ENCODE results near the gene INSM2. TPM values are rescaled to one million over a fixed set of nuclear protein-coding genes. Genes with fewer than 3 reads are reported as not detected.

The INSM2 gene, protein sequence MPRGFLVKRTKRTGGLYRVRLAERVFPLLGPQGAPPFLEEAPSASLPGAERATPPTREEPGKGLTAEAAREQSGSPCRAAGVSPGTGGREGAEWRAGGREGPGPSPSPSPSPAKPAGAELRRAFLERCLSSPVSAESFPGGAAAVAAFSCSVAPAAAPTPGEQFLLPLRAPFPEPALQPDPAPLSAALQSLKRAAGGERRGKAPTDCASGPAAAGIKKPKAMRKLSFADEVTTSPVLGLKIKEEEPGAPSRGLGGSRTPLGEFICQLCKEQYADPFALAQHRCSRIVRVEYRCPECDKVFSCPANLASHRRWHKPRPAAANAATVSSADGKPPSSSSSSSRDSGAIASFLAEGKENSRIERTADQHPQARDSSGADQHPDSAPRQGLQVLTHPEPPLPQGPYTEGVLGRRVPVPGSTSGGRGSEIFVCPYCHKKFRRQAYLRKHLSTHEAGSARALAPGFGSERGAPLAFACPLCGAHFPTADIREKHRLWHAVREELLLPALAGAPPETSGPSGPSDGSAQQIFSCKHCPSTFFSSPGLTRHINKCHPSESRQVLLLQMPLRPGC
- total RNA-seq: not detected

DNA sequence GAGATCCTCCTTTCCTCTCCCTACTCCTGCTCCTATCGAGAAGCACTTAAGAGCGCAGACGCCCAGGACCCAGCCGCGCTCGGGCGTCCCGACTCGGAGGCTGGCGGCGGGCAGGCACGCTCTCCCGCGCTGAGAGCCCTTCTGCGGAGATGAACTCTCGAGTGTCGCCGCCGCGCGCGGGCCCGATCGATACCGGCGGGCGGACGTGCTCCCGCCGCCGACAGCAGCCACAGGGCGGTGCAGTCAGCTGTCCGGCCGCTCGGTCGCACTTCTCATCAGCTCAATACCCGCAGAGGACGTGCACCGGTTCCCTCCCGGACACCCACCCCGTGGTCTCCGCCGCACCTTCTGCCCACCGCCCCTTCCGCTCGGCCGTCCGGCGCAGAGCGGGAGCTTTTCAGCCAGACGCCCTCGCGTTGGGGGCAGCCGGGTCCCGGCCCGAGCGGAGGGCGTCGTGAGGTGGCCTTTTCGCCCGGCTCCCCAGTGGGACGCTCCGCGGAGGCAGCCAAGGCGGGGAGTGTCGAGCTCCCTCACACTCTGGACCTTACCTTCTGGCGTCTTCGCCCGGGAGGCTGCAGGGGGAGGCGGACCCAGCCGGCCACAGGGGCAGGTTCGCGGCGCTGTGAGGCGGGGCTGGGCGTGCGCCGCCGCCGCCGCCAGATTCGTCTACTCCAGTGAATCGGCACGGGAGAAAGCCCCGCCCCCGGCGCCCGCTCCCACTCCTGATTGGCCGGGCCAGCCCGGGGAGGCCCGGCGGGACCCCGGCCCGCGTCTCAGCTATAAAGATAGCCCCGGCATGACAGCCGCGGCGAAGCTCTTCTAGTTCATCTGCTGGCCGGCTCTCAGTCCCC, at the start of gene INSM2:
INSM2 (plus strand) TSS at position 808 of the 851 bp plus-strand sequence. CDS start 89 bp downstream, outside the sequence.
- DNase-seq (ENCODE audit: low spot score): no peak

- DNase-seq (ENCODE audit: low spot score): no peak
Observed at GRCh38 chr14:35492569-35493014, 41.4 kb upstream of the INSM2 start.

- no peak for DNase-seq (ENCODE audit: low spot score)
Observed at GRCh38 chr14:35495278-35495677, 38.7 kb upstream of the INSM2 start.

DNA sequence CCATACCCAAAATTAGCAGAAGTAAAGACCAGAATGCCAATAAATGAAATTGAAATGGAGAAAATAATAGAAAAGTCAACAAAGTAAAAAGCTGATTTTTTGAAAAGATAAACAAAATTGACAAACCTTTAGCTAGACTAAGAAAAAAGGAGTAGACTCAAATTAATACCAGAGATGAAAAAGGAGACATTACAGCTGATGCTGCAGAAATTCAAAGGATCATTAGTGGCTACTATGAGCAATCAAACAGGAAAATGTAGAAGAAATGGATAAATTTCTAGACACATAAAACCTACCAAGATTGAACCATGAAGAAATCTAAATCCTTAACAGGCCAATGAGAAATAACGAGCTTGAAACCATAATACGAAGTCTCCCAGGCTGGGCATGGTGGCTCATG, 34.8 kb upstream of the INSM2 start:
- no peak for DNase-seq (ENCODE audit: low spot score)

GRCh38 chr14:35503646-35504045, 30.3 kb upstream of the INSM2 start:
- no peak for DNase-seq (ENCODE audit: low spot score)

DNA sequence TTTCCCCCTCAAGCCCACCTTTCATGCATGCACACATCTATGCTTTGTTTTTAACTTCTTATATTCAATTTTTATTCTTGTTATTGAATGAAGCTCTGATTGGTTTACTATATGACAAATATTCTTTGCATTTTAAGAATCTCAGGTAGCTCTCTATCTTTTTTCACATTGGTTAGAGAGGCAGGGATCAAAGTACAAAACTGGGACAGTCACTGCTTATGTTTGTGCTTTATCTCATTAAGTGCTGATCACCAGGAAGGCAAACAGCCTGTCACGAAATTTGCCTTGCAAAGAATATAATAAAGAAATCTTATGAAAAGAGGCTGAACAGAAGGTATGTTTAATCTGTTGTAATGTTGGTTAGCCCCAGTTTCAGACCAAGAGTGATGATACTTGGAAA, 29.7 kb upstream of the INSM2 start:
- DNase-seq (ENCODE audit: low spot score): no peak

- no peak for DNase-seq (ENCODE audit: low spot score)
Observed at GRCh38 chr14:35506461-35506860, 27.5 kb upstream of the INSM2 start.

DNA sequence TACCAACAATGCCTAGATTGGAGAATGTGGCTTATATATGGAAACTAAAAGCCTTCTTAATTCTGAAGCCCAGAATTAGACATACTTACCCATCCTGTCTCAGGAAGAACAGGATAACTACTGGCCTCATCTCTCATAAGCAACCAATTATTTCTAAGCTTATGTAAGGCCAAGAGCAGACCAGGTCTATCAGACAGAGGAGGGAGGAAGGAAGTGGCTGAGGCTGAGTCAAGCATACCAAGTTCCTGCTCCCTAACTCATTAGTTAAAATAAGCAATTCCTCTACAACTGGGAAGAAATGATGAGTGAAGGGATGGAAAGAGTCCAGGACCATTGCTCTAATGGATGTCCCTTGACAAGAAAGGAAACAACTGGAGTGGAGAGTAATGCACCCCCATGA, 27.0 kb upstream of the INSM2 start:
- no peak for DNase-seq (ENCODE audit: low spot score)

DNA sequence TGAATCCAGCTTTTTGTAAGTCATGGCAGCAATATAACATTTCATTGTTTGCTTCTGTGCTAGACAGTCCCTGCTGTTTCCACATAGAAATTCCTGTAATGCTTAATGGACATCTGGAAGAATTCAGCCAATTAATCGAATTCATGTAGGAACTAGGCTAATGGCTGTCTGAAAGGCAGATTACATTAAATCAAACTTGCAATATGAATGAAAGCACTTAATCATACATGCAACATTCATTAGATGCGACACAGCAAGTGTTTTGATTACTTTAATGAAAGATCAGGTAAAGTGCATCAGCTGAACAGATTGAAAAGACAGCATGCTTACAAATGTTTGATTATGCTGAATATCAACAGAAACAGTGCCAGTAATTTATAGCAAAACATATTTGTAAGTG, 24.1 kb upstream of the INSM2 start:
- DNase-seq (ENCODE audit: low spot score): no peak

DNA sequence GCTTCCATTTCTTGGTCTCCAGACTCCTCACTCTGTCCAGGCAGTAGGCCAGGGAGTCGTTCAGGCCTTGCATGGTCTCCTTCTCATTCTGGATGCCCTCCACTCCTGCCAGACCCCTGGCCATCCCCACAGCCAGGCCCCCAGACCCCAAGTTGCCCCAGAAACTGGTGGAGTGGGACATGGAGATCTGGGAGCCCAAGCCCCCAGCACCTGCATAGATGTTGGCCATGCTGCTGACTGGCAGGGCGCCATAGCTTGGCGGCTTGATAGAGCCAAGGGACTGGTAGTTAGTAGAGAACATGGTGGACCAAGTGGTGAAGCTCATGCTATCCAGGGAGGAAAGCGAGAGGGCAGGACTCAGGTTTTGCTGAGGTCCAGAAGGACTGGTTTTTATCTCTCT, 21.2 kb upstream of the INSM2 start:
- DNase-seq (ENCODE audit: low spot score): no peak

GRCh38 chr14:35515916-35516315, 18.0 kb upstream of the INSM2 start:
- DNase-seq (ENCODE audit: low spot score): no peak

- no peak for DNase-seq (ENCODE audit: low spot score)
Observed at GRCh38 chr14:35519986-35520385, 14.0 kb upstream of the INSM2 start.

DNA sequence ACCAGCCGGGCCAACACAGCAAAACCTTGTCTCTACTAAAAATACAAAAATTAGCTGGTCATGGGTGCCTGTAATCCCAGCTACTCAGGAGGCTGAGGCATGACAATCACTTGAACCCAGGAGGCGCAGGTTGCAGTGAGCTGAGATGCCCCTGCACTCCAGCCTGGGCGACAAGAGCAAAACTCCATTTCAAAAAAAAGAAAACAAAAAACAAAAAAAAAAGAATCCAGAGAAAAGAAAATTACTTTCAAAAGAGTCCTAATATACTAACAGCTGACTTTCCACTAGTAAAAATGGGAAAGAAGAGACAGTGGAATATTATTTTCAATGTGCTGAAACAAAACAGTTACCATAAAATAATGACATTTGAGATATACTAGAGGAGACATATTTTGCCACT, 8.3 kb upstream of the INSM2 start:
- DNase-seq (ENCODE audit: low spot score): no peak

GRCh38 chr14:35526962-35527361, 7.0 kb upstream of the INSM2 start:
- no peak for DNase-seq (ENCODE audit: low spot score)

DNA sequence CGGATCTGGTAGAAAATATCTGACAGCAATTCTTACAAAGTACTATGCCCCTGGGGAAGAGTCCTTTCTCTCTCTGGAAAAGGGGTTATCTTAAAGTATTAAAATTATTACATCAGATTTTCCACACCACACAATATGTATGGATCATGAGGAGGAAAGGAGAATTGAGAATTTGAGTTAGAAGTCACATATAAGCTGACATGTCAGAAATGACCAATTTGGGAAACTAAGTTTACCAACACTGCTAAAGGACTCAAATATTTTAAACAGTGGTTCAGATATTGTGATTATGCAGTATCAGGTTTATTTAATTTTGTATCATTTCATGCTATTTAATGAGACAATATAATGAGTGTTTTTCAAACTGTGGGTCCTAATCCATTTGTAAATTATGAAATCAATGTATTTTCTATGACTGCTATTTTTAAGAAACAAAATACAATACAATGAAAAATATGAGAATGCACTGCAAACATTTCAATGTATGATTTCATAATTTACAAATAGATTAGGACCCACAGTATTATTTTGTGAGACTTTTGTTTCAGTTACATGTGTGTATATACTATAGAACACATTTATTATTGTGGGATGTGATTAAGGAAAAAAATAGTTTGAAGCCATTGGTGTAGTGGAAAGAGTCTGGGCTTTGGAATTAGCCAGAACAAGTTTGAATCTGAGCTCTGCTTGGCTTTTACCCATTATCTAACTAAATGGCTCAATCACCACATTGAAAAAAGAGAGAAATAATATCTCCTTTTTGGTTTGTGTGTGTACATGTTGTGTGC, 1.8 kb upstream of the INSM2 start:
- no peak for DNase-seq (ENCODE audit: low spot score)

- DNase-seq (ENCODE audit: low spot score): no peak
Observed at GRCh38 chr14:35532783-35533356, 1.1 kb upstream of the INSM2 start.

GRCh38 chr14:35534208-35534872, 376 bp downstream of the INSM2 start:
- DNase-seq (ENCODE audit: low spot score): no peak

DNA sequence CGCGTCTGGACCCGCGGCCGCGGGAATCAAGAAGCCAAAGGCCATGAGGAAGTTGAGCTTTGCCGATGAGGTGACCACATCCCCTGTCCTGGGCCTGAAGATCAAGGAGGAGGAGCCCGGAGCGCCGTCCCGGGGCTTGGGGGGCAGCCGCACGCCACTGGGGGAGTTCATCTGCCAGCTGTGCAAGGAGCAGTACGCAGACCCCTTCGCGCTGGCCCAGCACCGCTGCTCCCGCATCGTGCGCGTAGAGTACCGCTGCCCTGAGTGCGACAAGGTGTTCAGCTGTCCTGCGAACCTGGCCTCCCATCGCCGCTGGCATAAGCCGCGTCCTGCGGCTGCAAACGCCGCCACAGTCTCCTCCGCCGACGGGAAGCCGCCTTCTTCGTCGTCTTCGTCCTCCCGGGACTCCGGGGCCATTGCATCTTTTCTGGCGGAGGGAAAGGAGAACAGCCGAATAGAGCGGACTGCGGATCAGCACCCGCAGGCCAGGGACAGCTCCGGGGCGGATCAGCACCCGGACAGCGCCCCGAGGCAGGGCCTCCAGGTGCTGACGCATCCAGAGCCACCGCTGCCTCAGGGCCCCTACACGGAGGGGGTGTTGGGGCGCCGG, 1.0 kb downstream of the INSM2 start:
- peak; percentile 54 for DNase-seq (ENCODE audit: low spot score)

DNA sequence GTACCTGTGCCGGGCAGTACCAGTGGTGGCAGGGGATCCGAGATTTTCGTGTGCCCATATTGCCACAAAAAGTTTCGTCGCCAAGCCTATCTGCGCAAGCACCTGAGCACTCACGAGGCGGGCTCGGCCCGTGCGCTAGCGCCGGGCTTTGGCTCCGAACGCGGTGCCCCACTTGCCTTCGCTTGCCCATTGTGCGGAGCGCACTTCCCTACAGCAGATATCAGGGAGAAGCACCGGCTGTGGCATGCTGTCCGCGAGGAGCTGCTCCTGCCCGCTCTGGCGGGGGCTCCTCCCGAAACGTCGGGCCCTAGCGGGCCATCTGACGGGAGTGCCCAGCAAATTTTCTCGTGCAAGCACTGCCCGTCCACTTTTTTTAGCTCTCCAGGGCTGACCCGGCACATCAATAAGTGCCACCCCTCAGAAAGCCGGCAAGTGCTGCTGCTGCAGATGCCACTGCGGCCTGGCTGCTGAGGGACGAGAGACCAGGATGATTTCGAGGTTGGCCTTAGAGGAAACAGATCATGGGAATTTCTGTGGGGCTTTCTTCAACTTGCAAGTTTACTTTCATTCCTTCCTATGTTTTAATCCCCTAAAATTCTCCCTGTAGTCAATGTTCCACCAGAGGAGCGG, 1.6 kb downstream of the INSM2 start:
- DNase-seq (ENCODE audit: low spot score): no peak

- no peak for DNase-seq (ENCODE audit: low spot score)
Observed at GRCh38 chr14:35539969-35540368, 6.0 kb downstream of the INSM2 start.

Measured in ureter (tissue), 1 donor.